ENCODE results near the gene PDE5A.

DNA sequence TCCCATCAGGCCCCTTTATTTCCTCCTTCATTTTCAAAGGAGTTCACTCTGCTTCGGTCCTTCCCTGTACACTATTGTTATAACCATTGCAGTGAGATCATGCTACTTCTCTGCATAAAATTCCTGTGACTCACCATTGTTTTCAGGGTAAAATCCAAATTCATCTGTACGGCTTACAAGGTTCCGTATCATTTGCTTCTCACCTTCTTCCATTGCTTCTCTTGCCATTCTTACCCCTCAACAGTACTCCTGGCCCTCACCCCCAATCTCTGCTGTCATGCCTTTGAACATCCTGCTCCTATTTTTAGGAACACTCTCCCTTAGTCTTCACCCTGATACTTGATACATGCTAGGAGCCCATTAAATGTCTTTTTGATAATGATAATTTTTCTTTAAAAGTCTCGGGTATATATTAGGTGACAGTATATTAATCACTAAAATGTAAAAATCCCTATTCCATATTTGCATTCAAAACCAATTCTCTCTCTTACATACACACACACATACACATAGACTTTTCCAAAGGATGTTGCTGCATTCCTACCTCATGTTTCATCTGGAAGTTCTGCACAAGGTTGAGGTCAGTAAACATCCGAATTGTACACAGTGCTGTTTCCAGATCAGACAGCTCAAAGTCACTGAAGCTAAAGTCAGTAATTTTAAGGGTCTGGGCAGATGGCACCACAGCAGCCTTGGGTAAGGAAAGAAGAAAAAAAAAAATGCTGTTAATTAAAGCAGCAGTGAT lies 103.4 kb downstream of the PDE5A start:
- no peak for TF ChIP-seq POLR2AphosphoS5 (IDR thresholded peaks at IDR 0.05)
- TF ChIP-seq SMC3 (conservative IDR thresholded peaks at IDR 0.05; ENCODE audit: poor library complexity), result no peak
- no peak for TF ChIP-seq RAD21 (conservative IDR thresholded peaks at IDR 0.05)
- TF ChIP-seq, protein P1, sequence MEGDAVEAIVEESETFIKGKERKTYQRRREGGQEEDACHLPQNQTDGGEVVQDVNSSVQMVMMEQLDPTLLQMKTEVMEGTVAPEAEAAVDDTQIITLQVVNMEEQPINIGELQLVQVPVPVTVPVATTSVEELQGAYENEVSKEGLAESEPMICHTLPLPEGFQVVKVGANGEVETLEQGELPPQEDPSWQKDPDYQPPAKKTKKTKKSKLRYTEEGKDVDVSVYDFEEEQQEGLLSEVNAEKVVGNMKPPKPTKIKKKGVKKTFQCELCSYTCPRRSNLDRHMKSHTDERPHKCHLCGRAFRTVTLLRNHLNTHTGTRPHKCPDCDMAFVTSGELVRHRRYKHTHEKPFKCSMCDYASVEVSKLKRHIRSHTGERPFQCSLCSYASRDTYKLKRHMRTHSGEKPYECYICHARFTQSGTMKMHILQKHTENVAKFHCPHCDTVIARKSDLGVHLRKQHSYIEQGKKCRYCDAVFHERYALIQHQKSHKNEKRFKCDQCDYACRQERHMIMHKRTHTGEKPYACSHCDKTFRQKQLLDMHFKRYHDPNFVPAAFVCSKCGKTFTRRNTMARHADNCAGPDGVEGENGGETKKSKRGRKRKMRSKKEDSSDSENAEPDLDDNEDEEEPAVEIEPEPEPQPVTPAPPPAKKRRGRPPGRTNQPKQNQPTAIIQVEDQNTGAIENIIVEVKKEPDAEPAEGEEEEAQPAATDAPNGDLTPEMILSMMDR (IDR thresholded peaks at IDR 0.05; ENCODE audit: poor library complexity, severe bottlenecking), result no peak
